Mesendoderm (in vitro differentiated cells): Measurements from ENCODE around the gene GABPA. TPM values are rescaled to one million over a fixed set of nuclear protein-coding genes. Genes with fewer than 3 reads are reported as not detected.

Experiments
- DNase-seq: peaks from one replicate; pipeline ENCODE4 v3.0.0; 2013
- H2AK5ac ChIP-seq: 2 replicates; pipeline ENCODE4 v1.6.1; 2013; ENCODE audit warnings: low read length, inconsistent platforms
- H2BK120ac ChIP-seq: 2 replicates; pipeline ENCODE4 v1.6.1; 2013; ENCODE audit warnings: low read depth, mild to moderate bottlenecking, low read length, moderate library complexity, mixed read lengths
- H2BK15ac ChIP-seq: replicated peaks from 2 replicates; pipeline ENCODE4 v1.6.1; 2013; ENCODE audit warnings: low read depth, mild to moderate bottlenecking, moderate library complexity
- H2BK5ac ChIP-seq: 2 replicates; pipeline ENCODE4 v1.6.1; 2013; ENCODE audit warnings: low read length, inconsistent platforms
- H3K18ac ChIP-seq: 2 replicates; pipeline ENCODE4 v1.6.1; 2013; ENCODE audit warnings: mild to moderate bottlenecking, low read length, mixed read lengths
- H3K23ac ChIP-seq: one replicate; pipeline ENCODE4 v1.6.1; 2013; ENCODE audit warnings: low read length
- H3K27ac ChIP-seq: 2 replicates; pipeline ENCODE4 v1.5.1; 2013; ENCODE audit warnings: low read depth, mild to moderate bottlenecking, inconsistent platforms, low read length, moderate library complexity
- H3K27me3 ChIP-seq: 2 replicates; pipeline ENCODE4 v1.6.1; 2013; ENCODE audit warnings: low read length, control low read depth, mild to moderate bottlenecking, inconsistent platforms; ENCODE audit not compliant: insufficient read depth, poor library complexity
- H3K36me3 ChIP-seq: 2 replicates; pipeline ENCODE4 v1.6.1; 2013; ENCODE audit warnings: low read length, inconsistent platforms; ENCODE audit not compliant: control insufficient read depth, insufficient read depth
- H3K4ac ChIP-seq: one replicate; pipeline ENCODE4 v1.6.1; 2013; ENCODE audit warnings: low read depth, mild to moderate bottlenecking, low read length, moderate library complexity
- H3K4me1 ChIP-seq: 2 replicates; pipeline ENCODE4 v1.6.1; 2013; ENCODE audit warnings: low read depth, low read length, inconsistent platforms; ENCODE audit not compliant: control insufficient read depth
- H3K4me2 ChIP-seq: 2 replicates; pipeline ENCODE4 v1.6.1; 2013; ENCODE audit warnings: low read length
- H3K4me3 ChIP-seq: 2 replicates; pipeline ENCODE4 v1.5.1; 2013; ENCODE audit warnings: mild to moderate bottlenecking, low read length
- H3K56ac ChIP-seq: one replicate; pipeline ENCODE4 v1.6.1; 2013; ENCODE audit warnings: low read length
- H3K79me1 ChIP-seq: 2 replicates; pipeline ENCODE4 v1.6.1; 2013; ENCODE audit warnings: low read length, inconsistent platforms
- H3K79me2 ChIP-seq: 2 replicates; pipeline ENCODE4 v1.6.1; 2013; ENCODE audit warnings: mild to moderate bottlenecking, low read length; ENCODE audit not compliant: control insufficient read depth, insufficient read depth
- H3K9ac ChIP-seq: 2 replicates; pipeline ENCODE4 v1.6.1; 2013; ENCODE audit warnings: low read length, inconsistent platforms
- H4K5ac ChIP-seq: one replicate; pipeline ENCODE4 v1.6.1; 2013; ENCODE audit warnings: low read length
- H4K8ac ChIP-seq: one replicate; pipeline ENCODE4 v1.6.1; 2013; ENCODE audit warnings: low read depth, mild to moderate bottlenecking, control low read depth, low read length, moderate library complexity
- WGBS: extraction: QIAGEN DNeasy Blood & Tissue Kit; methylation state at CpG from one replicate; pipeline ENCODE4 v1.1.7; 2013; ENCODE audit warnings: low lambda C conversion rate, missing lambda C conversion rate; ENCODE audit not compliant: insufficient coverage; ENCODE audit errors: extremely low coverage; 5-methylcytosine and 5-hydroxymethylcytosine counted together
- polyA plus RNA-seq, 2 experiments: library from polyadenylated mRNA; stranded (reverse); fragments of 200-250 nt; gene quantifications; one replicate each; pipeline ENCODE4 v1.2.3, GENCODE V29; 2013

The GABPA gene
- polyA plus RNA-seq (2013, experiment 1 of 2) = 20.7 TPM
- 20.8 TPM for polyA plus RNA-seq (2013, experiment 2 of 2)

- H2AK5ac ChIP-seq = no peak within 1 kb of the TSS
- peak; percentile 100 for DNase-seq
- peak within 1 kb of the TSS; percentile 99 for H3K9ac ChIP-seq
- peak within 1 kb of the TSS; percentile 96 for H3K4me2 ChIP-seq
- H3K4me1 ChIP-seq = no peaks in the 10 kb centered on the region
- no CpG with 5 or more reads among the region's 64 CpGs for WGBS
- H3K23ac ChIP-seq = peak within 1 kb of the TSS; percentile 82
- peak within 1 kb of the TSS; percentile 72 for H3K4ac ChIP-seq
- peak within 1 kb of the TSS; percentile 78 for H3K18ac ChIP-seq
- H3K27ac ChIP-seq = peak within 1 kb of the TSS; percentile 99
- peak within 1 kb of the TSS; percentile 100 for H3K56ac ChIP-seq
- peak within 1 kb of the TSS; percentile 98 for H4K5ac ChIP-seq
- no peak within 1 kb of the TSS for H4K8ac ChIP-seq
- H3K4me3 ChIP-seq = peak within 1 kb of the TSS; percentile 98
- H3K79me2 ChIP-seq = peaks cover 40% of the 10 kb centered on the region
- H2BK120ac ChIP-seq = peak within 1 kb of the TSS; percentile 40
- peaks cover 1% of the 10 kb centered on the region for H3K79me1 ChIP-seq
- H2BK15ac ChIP-seq = no peak within 1 kb of the TSS
- no peaks in the 10 kb centered on the region for H3K27me3 ChIP-seq
- no peaks in the 10 kb centered on the region for H3K36me3 ChIP-seq
- H2BK5ac ChIP-seq = peak within 1 kb of the TSS; percentile 99
These were observed at the start of gene GABPA, which contains the start of gene ATP5PF for GRCh38 chr21:25734904-25735645. Gene GABPA, plus strand, starts transcription at chr21:25734972. Its CDS starts 6,627 bp downstream, at chr21:25741599. Gene ATP5PF, minus strand, starts transcription at chr21:25734904. Its CDS starts 5,110 bp downstream, at chr21:25729794.

DNA sequence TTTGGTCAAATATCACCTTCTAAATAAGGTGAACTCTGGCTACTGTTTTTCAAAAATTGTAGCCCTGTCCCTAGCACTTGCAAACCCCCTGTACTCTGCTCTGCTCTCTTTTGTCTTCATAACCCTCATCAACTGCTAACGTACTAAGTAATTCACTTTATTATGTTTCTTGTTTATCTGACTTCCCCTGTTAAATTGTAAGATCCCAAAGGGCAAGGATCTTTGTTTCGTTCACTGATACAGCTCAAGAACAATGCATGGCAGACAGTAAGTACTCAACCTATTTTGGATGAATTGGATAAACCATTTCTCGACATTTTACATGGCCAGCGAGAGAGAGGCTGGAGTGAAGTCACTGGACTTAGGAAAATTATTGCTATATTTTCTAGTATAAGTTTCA lies 47.0 kb upstream of the GABPA start:
- no peak overlapping the region for H3K4me2 ChIP-seq
- no peak for DNase-seq
- H3K36me3 ChIP-seq = no peaks in the 10 kb centered on the region
- no peaks in the 10 kb centered on the region for H3K27me3 ChIP-seq
- H3K4me3 ChIP-seq = no peak overlapping the region
- no peak overlapping the region for H3K23ac ChIP-seq
- H3K79me2 ChIP-seq = no peaks in the 10 kb centered on the region
- H3K79me1 ChIP-seq = no peaks in the 10 kb centered on the region
- H2BK120ac ChIP-seq = no peak overlapping the region
- H3K9ac ChIP-seq = no peak overlapping the region
- H2AK5ac ChIP-seq = no peak overlapping the region
- WGBS = no CpG with 5 or more reads among the region's 4 CpGs
- H4K5ac ChIP-seq = no peak overlapping the region
- no peak overlapping the region for H3K27ac ChIP-seq
- H3K56ac ChIP-seq = no peak overlapping the region
- H3K4me1 ChIP-seq = no peaks in the 10 kb centered on the region
- H3K4ac ChIP-seq = no peak overlapping the region
- H3K18ac ChIP-seq = no peak overlapping the region
- H2BK15ac ChIP-seq = no peak overlapping the region
- no peak overlapping the region for H4K8ac ChIP-seq
- H2BK5ac ChIP-seq = no peak overlapping the region

- Histone ChIP-seq H3K27me3 (no peaks in the 10 kb centered on the region), H2AK5ac (no peak overlapping the region), H2BK5ac (no peak overlapping the region), H3K36me3 (no peaks in the 10 kb centered on the region), H3K56ac (no peak overlapping the region), H4K8ac (no peak overlapping the region), H3K27ac (no peak overlapping the region), H4K5ac (no peak overlapping the region), H3K23ac (no peak overlapping the region), H3K4ac (no peak overlapping the region), H3K18ac (no peak overlapping the region), H3K79me2 (no peaks in the 10 kb centered on the region), H3K79me1 (no peaks in the 10 kb centered on the region), H3K9ac (no peak overlapping the region), H3K4me3 (no peak overlapping the region), H3K4me2 (no peak overlapping the region), H3K4me1 (no peaks in the 10 kb centered on the region), H2BK120ac (no peak overlapping the region), H2BK15ac (no peak overlapping the region)
- no CpG with 5 or more reads among the region's 9 CpGs for WGBS
- no peak for DNase-seq
These were observed 46.3 kb upstream of the GABPA start for GRCh38 chr21:25688275-25689155.

- Histone ChIP-seq H3K4me3 (no peak overlapping the region), H3K27ac (no peak overlapping the region), H4K5ac (no peak overlapping the region), H3K4me1 (no peaks in the 10 kb centered on the region), H3K27me3 (no peaks in the 10 kb centered on the region), H3K4me2 (no peak overlapping the region), H2BK120ac (no peak overlapping the region), H2BK15ac (no peak overlapping the region), H3K36me3 (no peaks in the 10 kb centered on the region), H4K8ac (no peak overlapping the region), H2AK5ac (no peak overlapping the region), H3K9ac (no peak overlapping the region), H2BK5ac (no peak overlapping the region), H3K18ac (no peak overlapping the region), H3K79me2 (no peaks in the 10 kb centered on the region), H3K79me1 (no peaks in the 10 kb centered on the region), H3K23ac (no peak overlapping the region), H3K4ac (no peak overlapping the region), H3K56ac (no peak overlapping the region)
- DNase-seq = no peak
- WGBS = no CpG with 5 or more reads among the region's 1 CpG
These were observed 45.5 kb upstream of the GABPA start for GRCh38 chr21:25689226-25689625.

GRCh38 chr21:25691976-25692375 lies 42.8 kb upstream of the GABPA start:
- Histone ChIP-seq H3K36me3 (no peaks in the 10 kb centered on the region), H3K79me2 (no peaks in the 10 kb centered on the region), H3K4ac (no peak overlapping the region), H3K56ac (no peak overlapping the region), H2BK5ac (no peak overlapping the region), H3K9ac (no peak overlapping the region), H3K27me3 (no peaks in the 10 kb centered on the region), H3K23ac (no peak overlapping the region), H4K8ac (no peak overlapping the region), H2AK5ac (no peak overlapping the region), H4K5ac (no peak overlapping the region), H3K4me1 (no peaks in the 10 kb centered on the region), H3K27ac (no peak overlapping the region), H3K4me2 (no peak overlapping the region), H2BK120ac (no peak overlapping the region), H2BK15ac (no peak overlapping the region), H3K4me3 (no peak overlapping the region), H3K18ac (no peak overlapping the region), H3K79me1 (no peaks in the 10 kb centered on the region)
- WGBS = no CpG with 5 or more reads among the region's 3 CpGs
- DNase-seq = no peak
